GM12872 (cell line): Measurements from ENCODE around the gene RAB24.

Source experiments
- TF ChIP-seq, protein P1 (sequence below): IDR thresholded peaks from 3 replicates; pipeline ENCODE4 v1.5.1; 2011; ENCODE audit warnings: low read depth, mild to moderate bottlenecking, low read length, moderate library complexity; ENCODE audit not compliant: insufficient read depth

Gene RAB24

DNA sequence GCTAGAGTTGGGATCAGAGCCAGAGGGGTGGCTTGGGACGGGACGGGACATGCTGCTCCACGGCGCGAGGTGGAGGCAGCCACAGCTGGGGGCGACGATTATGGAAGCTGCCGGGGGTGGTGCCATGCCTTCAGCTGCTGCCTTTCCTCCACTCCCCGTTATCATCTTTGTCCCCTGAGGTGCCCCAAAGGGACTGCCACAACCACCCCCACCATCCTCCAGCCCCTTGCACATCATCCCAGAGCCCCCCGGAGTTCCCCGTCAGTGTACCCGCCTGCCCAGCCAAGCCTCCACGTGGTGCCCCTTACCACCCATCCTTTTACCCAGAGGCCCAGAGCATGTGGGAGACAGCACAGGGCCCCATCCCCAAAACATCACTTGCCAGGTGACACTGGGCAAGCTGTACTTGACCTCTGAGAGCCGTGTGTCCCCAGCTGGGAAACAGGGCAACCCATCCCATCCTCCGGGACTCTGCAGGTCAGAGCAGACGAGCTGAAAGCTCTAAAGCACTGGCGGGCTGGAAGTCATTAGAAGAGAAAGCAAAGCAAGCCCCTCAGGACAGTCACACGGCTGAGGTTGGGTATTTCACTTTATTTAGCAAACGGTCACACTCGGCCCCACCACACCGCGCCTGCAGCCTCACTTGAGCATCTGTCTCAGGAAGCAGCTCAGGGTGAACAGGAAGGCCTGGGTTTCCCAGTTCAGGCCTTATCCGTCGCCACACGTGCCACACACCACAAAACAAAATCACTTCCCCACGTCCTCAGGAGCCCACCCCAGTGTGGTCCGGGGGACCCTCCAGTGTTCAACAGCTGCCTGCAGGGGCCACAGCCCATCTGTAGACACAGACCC is 27.7 kb upstream of the RAB24 start:
- TF ChIP-seq, protein P1, sequence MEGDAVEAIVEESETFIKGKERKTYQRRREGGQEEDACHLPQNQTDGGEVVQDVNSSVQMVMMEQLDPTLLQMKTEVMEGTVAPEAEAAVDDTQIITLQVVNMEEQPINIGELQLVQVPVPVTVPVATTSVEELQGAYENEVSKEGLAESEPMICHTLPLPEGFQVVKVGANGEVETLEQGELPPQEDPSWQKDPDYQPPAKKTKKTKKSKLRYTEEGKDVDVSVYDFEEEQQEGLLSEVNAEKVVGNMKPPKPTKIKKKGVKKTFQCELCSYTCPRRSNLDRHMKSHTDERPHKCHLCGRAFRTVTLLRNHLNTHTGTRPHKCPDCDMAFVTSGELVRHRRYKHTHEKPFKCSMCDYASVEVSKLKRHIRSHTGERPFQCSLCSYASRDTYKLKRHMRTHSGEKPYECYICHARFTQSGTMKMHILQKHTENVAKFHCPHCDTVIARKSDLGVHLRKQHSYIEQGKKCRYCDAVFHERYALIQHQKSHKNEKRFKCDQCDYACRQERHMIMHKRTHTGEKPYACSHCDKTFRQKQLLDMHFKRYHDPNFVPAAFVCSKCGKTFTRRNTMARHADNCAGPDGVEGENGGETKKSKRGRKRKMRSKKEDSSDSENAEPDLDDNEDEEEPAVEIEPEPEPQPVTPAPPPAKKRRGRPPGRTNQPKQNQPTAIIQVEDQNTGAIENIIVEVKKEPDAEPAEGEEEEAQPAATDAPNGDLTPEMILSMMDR: no peak

DNA sequence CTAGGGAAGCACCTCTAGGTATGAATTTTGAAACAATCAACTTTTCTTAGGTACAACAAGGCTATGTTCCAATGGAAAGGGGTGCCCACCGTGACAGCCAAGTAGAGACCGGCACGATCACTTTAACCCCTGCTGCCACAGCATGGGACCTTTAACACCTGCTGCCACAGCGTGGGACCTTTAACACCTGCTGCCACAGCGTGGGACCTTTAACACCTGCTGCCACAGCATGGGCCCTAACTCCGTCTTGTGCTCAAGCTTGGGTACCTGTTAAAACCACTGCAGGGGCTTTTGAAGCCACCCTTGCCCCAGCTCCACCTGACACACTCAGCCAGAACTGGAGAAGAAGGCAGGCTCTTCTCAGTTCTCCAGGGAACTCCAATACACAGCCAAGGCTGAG is 26.4 kb upstream of the RAB24 start:
- TF ChIP-seq, protein P1: no peak

DNA sequence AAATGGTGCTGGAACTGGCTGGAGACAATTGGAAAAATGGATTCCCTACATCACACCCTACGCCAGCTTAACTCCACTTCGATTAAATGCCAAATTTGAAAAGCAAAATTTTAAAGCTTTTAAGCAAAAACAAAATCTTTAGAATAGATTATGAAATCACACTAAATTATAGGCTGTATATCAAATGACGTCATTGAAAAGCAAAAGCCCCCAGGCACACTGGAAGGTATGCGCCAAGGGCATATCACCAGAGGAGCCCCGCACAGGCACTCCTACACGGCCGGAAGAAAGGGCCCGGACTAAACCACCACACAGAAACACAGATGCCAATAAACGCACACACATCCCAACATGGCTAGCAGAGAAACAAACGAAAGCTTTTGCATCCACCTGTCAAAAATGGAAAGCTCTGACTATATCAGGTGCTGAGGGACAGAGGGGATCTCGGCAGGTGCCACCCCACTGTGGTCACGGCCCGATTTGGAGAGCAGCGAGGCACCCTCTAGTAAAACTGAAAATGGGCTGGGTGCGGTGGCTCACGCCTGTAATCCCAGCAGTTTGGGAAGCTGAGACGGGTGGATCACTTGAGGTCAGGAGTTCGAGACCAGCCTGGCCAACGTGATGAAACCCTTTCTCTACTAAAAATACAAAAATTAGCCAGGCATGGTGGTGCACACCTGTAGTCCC is 25.2 kb upstream of the RAB24 start:
- TF ChIP-seq, protein P1: no peak

DNA sequence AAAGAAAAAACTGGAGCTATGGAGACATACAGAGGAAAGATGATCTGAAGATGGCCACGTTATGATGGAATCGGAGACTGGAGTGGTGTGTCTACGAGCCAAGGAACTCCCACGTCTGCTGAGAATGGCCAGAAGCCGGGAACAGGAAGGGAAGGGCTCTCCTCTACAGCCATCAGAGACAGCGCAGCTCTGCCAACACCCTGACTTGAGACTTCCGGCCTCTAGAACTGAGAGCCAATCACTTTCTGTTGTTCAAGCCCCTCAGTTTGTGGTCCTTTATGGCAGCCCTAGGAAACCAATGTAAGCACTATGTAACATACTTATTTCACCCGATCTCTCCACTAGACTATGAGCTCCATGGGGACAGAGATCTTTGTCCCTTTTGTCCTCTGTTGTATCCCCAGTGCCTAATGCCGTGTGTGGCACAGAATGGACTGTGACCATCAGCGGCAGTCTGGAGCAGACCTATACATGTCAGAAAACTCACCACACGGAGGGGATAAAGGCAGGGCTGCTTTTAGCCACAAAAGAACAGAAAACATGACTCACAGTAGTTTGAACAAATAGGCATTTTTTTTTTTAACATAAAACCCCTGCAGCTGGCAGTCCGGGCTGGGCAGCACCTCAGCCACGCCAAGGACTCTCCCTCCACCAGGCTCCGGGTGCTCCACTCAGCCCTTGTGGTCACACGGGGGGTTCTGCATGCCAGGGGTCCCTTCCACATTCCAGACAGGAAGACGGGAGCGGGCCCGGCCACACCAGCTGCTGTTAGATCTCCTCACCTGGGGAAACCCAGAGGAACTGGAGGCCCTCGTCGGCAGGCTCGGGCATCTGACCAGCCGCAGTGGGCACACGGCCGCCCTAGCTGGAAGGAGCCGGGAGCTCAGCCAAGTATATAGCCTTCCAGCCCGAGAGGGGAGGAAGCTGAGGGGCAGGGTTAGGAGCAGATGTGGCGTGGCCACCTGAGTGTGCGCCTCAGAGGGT is 24.3 kb upstream of the RAB24 start:
- TF ChIP-seq, protein P1: no peak

DNA sequence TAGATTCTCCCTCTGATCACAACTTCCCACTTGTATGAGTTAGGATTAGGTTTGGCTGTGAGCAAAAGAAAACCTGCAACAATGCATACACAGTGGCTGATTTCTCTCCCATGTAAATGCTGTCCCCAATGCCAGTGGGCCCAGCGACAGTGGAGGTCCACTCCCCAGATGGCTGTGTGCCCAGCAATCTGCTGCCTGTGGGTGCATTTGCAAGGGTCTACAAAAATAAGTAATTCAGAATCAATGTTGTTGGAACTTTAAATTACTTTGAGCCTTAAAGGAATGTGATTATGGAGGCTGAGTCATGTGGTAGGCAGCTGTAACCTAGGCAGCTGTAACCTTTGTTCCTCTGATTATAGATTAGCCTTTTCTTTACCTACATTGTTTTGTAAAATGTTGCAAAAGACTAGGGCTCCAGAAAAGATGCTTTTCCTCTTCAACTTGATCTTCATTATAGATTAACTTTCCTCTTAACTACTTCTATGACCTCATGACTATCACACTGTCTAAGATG is 22.4 kb upstream of the RAB24 start:
- TF ChIP-seq, protein P1: no peak

DNA sequence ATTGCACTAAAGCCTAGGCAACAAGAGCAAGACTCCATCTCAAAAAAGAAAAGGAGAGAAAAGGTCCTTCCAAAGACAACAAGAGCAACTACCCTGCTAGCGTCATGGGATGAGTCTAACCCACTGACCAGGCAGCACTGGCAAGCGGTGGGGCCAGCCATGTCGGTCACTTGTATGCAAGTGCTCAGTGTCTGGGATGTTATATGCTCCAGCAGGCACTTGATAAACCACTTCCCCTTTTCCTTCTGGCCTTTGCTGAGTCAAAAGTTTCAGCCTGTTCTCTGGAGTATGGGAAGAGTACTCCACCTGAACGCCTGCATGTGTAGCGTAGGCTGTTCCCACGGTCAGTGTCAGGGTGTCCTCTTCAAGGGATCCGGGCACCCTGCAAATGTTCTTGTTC is 17.4 kb upstream of the RAB24 start:
- TF ChIP-seq, protein P1: no peak
